ENCODE measurements around the gene RTN4IP1.

- TF ChIP-seq CTCF (IDR thresholded peaks at IDR 0.05; ENCODE audit: low read length) (no peak), EZH2phosphoT487 (IDR thresholded peaks at IDR 0.05; ENCODE audit: low read length) (no peak), EZH2 (optimal IDR thresholded peaks at IDR 0.05; ENCODE audit: low read depth, low read length) (no peak)
These were observed 92.9 kb downstream of the RTN4IP1 start for GRCh38 chr6:106536357-106536756.

All from MM.1S (cell line).